Hepatocyte (in vitro differentiated cells): ENCODE results near the gene RPL27A.

ENCODE experiments used
- EZH2 ChIP-seq: fragments of 200-600 bp; sonication (generic); IDR thresholded peaks from 2 replicates; pipeline ENCODE4 v1.6.1; 2016; ENCODE audit warnings: antibody characterized with exemption, mild to moderate bottlenecking, borderline replicate concordance
- EZH2phosphoT487 ChIP-seq: fragments of 200-600 bp; sonication (generic); IDR thresholded peaks from one replicate; pipeline ENCODE4 v1.6.1; 2018; ENCODE audit warnings: antibody characterized with exemption, mild to moderate bottlenecking, low read depth, moderate library complexity; ENCODE audit not compliant: unreplicated experiment, severe bottlenecking
- TF ChIP-seq, protein P1 (sequence below): fragments of 200-600 bp; sonication (generic); IDR thresholded peaks from 2 replicates; pipeline ENCODE4 v1.5.1; 2016; ENCODE audit warnings: antibody characterized with exemption, mild to moderate bottlenecking; ENCODE audit not compliant: poor library complexity

DNA sequence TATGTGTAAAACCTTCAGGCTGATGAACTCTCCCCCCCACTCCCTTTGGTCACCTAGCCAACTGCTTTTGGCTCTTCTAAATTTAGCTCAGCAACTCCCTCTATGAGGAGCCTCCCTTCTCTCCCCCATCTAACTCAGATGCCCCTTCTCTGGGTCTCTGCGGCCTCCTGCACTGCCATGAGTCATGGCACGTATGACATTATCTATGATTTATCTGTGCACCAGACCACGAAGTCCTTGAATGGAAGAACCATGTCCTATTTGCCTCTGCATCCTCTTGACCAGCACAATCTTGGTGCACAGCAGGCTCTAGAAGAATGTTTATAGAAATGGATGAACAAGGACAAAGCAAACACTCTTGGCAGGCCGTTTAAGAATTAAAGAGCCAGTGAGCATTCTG is 46.0 kb downstream of the RPL27A start:
- TF ChIP-seq, protein P1, sequence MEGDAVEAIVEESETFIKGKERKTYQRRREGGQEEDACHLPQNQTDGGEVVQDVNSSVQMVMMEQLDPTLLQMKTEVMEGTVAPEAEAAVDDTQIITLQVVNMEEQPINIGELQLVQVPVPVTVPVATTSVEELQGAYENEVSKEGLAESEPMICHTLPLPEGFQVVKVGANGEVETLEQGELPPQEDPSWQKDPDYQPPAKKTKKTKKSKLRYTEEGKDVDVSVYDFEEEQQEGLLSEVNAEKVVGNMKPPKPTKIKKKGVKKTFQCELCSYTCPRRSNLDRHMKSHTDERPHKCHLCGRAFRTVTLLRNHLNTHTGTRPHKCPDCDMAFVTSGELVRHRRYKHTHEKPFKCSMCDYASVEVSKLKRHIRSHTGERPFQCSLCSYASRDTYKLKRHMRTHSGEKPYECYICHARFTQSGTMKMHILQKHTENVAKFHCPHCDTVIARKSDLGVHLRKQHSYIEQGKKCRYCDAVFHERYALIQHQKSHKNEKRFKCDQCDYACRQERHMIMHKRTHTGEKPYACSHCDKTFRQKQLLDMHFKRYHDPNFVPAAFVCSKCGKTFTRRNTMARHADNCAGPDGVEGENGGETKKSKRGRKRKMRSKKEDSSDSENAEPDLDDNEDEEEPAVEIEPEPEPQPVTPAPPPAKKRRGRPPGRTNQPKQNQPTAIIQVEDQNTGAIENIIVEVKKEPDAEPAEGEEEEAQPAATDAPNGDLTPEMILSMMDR, result no peak
- no peak for TF ChIP-seq EZH2
- no peak for TF ChIP-seq EZH2phosphoT487
